Measurements from ENCODE around the gene CHTF18.

- TF ChIP-seq CTCF (IDR thresholded peaks at IDR 0.05) (no peak), POLR2A (IDR thresholded peaks at IDR 0.05) (no peak)
Measured at GRCh38 chr16:818592-818991, 30.2 kb downstream of the CHTF18 start.

All from esophagus squamous epithelium (tissue), 4 donors.